A204.1 (cell line): ENCODE measurements around the gene C16orf54.
A peak's percentile ranks its signal among the peaks of the same experiment; 100 is the strongest.
"Not testable (repeated sequence)": the region's sequence is repeated elsewhere in the genome, so short reads cannot be mapped to it uniquely, and the experiment has no call there.

Experiments
- FAIRE-seq: peaks from 2 replicates; lab custom pipeline; 2012; peaks lifted over from hg19 to GRCh38; lab: Jason Lieb, UNC

The C16orf54 gene, protein sequence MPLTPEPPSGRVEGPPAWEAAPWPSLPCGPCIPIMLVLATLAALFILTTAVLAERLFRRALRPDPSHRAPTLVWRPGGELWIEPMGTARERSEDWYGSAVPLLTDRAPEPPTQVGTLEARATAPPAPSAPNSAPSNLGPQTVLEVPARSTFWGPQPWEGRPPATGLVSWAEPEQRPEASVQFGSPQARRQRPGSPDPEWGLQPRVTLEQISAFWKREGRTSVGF

DNA sequence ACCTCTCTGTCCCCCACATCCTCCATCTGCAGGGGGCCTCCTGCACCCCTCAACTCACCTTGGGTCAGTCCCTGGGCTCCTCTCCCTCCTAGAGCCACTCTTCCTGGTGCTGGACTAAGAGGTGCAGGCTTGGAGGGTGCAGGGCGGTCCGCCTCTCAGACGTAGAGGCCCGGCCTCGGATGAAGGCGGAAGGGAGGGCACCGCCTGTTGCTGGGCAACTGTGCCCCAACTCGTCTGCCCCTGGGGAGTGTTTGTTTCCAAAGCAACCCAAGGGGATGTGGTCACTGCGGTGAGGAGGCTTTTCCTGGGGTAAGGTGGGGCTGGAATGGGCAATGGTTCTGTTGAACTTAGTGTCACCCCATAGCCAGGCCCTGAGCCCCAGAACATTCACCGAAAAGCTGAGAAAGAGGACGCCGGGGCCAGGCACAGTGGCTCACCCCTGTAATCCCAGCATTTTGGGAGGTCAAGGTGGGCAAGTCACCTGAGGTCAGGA, at the start of gene C16orf54:
Gene C16orf54 (minus strand): TSS at position 138 of the 493 bp plus-strand sequence. CDS start 1,039 bp downstream, outside the sequence.
- FAIRE-seq: no peak

DNA sequence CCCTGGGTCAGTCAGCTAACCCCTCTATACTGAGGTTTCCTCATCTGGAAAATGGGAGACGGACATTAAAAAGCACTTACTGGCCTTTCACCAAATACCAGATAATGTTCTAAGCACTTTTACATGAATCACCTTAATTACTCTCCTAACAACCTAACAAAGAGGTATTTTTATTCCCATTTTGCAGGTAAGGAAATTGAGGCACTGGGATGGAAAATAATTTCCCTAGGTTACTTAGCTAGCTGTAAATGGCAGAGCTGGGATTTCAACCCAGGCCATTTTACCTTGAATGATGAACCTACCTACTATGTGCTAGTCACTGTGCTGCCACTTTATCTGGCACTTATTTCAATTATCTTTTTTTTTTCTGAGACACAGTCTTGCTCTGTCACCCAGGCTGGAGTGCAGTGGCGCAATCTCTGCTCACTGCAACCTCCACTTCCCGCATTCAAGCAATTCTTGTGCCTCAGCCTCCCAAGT, 48.5 kb upstream of the C16orf54 start:
- FAIRE-seq: no peak

DNA sequence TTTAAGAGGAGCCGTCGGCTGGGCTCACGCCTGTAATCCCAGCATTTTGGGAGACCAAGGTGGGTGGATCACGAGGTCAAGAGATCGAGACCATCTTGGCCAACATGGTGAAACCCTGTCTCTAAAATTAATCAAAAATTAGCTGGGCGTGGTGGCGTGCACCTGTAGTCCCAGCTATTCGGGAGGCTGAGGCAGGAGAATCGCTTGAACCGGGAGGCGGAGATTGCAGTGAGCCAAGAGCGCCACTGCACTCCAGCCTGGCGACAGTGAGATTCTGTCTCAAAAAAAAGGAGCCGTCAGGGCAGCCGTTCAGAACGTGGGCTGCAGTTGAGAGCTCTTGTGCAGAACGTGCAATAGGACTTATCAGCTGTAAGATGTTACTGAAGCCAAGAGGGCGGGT, 47.4 kb upstream of the C16orf54 start:
- not testable (repeated sequence) for FAIRE-seq

DNA sequence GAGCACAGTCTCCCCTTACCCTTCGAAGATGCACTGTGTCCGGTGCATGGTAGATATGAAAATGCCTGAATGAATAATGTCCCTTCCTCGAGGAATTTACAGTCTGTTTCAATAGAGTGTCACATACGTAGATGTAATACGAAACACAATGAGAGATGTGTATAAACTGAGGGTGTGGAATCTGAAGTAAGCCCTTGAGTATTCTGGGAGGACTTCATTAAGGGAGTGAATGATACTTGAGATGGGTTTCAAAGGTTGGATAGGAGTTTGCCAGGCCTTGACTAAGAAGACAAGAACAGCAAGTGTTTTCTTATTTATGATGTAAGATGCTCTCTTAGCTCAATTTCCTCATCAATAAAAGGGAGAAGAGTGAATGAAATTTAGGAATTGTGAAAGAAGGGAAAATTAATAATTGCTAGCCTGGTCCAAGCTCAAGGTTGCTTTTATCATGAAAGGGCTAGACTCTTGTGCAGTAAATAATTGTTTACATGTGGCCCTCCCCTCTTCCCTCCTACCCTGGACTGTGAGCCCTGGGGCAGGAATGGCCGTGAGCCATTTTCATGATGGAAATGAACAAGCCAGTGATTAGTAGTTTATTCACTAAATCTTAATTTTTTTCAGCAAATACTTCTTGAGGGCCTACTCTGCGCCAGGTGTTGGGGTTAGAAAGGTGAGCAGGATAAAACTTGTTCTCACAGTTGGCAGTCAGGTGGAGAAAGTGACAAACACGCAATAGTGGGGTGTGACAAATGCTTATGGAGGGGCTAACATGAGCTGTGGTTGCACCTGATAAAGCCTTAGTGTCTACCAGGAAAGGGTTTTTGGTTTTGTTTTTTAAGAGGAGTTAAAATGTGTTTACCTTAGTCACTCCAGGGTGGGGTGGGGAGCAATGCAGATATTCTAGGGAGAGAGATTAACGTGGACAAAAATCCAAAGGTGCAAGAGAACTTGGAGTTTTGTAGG, 46.3 kb upstream of the C16orf54 start:
- FAIRE-seq: no peak

DNA sequence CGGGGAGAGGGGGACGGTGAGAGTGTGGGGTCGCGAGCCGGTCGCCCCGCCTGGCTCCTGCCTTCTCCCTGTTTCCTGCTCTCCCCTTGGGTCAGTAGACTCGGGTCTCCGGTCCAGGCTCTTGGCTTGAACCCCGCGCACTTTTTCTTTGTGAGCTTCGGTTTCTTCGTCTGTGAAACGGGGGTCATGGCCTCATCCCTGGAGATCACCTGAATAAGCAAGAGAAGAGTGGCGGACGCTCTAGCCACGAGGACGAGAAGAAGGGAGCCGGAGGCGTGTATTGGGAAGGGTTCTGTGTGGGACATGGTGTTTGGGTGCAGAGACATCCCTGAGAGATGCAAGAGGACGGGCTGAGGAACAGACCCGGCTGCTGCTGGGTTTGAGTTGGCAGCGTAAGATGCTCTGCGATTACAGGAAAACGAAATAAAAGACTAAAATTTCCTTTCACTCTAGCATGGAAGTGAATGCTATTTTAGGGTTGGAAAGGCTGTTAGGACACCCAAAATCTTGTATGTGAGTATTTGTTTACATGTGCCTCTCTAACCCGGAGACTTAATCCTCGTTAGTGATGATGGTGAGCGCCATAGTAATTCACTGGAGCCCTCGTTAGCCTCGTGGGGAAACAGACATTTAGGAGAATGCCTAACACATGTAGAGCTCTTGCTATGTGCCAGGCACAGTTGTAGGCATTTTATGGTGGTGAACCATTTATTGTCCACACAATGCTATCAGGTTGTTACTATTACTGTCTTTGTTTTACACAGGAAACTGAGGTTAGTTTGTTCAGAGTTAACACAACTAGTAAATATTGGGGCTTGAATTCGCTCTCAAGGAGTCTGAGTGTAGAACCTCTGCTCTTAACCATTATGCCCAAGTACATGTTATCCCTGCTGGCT, 45.4 kb upstream of the C16orf54 start:
- no peak for FAIRE-seq

DNA sequence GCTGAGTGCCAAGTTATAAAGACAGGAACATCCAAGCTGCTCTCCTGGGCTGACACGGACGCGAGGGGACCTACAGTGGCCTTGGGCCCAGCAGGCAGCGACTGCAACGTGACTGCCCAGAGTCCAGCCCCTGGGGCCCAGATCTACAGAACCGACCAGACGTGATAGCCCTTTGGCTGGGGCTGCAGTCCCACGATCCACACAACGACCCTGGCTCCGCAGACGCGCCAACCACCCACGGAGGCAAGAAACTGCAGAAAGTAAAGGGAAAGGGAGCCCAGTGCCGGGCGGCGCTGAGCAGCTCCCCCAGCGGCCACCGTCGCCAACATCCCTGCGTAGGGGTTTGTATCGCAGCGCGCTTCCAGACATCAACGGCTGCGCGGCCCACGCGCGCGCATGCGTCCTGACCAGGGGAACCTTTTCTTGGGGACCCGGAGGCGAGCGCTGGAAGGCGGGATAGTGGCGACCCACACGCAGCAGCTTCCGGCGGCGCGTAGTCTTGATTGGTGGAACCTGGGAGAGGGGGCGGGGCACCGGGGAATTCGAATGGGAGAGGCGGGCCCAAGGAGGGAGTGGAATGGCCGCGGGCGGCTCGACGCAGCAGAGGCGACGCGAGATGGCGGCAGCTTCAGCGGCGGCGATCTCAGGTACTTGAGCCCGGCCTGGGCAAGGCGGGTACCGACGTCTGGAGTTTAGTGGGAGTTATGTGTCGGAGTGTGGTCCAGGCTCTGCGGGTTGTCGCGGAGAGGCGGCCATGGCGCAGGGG, 44.6 kb upstream of the C16orf54 start, which contains the start of gene KIF22:
Gene KIF22 (plus strand): TSS at position 569 of the 766 bp plus-strand sequence. CDS start 9 bp downstream, at position 578.
- FAIRE-seq: peak; percentile 79

DNA sequence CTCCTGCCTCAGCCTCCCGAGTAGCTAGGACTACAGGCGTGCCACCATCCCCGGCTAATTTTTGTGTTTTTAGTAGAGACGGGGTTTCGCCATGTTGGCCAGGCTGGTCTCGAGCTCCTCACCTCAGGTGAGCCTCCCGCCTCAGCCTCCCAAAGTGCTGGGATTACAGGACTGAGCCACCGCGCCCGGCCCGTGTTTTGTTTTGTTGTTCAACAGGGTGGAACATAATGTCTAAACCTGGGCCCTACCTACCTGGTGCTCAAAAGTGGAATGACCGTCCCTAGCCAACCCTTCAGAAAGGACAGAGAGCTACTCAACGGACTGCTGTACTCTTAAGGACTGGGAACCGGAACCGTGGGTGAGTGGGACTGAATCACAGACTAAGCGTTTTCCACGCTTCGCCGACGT, 44.0 kb upstream of the C16orf54 start:
- no peak for FAIRE-seq

DNA sequence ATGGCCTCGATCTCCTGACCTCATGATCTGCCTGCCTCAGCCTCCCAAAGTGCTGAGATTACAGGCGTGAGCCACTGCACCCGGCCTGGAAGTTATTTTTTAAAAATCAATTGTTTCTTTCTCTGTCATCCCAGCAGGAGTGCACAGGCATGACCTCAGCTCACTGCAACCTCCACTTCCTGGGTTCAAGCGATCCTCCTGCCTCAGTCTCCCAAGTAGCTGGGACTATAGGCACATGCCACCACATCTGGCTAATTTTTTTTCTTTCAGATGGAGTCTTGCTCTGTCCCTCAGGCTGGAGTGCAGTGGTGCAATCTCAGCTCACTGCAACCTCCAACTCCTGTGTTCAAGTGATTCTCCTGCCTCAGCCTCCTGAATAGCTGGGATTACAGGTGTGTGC, 41.4 kb upstream of the C16orf54 start:
- not testable (repeated sequence) for FAIRE-seq

DNA sequence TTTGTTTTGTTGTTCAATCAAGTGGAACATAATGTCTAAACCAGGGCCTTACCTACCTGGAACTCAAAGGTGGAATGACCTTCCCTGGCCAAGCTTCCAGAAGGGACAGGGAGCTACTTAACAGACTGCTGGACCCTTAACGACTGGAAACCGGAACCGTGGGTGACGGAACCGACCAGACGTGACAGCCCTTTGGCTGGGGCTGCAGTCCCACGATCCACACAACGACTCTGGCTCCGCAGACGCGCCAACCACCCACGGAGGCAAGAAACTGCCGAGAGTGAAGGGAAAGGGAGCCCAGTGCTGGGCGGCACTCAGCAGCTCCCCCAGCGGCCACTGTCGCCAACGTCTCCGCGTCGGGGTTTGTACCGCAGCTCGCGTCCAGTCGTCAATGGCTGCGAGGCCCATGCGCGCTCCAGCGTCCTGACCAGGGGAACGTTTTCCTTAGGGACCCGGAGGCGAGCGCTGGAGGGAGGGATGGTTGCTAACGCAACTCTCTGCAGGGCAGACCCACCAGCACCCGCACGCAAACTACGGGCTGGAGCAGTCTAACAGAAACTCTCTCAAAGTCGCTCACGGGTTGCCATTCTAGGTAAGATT, 39.2 kb upstream of the C16orf54 start:
- FAIRE-seq: no peak

DNA sequence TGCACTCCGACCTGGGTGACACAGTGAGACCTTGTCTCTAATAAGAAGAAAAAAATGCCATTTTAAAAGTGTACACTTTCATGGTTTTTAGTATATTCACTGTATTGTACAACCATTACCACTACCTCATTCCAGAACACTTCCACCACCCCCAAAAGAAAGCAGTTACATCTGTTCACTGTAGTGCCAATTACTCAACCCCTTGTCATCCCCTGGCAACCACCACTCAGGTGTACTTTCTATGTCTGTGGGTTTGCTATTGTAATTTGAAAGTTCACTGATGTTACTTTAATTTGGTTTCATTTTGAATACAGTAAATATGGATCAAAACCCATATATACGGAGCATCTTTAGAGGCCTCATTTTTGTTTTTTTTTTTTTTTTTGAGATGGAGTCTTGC, 38.4 kb upstream of the C16orf54 start:
- no peak for FAIRE-seq

DNA sequence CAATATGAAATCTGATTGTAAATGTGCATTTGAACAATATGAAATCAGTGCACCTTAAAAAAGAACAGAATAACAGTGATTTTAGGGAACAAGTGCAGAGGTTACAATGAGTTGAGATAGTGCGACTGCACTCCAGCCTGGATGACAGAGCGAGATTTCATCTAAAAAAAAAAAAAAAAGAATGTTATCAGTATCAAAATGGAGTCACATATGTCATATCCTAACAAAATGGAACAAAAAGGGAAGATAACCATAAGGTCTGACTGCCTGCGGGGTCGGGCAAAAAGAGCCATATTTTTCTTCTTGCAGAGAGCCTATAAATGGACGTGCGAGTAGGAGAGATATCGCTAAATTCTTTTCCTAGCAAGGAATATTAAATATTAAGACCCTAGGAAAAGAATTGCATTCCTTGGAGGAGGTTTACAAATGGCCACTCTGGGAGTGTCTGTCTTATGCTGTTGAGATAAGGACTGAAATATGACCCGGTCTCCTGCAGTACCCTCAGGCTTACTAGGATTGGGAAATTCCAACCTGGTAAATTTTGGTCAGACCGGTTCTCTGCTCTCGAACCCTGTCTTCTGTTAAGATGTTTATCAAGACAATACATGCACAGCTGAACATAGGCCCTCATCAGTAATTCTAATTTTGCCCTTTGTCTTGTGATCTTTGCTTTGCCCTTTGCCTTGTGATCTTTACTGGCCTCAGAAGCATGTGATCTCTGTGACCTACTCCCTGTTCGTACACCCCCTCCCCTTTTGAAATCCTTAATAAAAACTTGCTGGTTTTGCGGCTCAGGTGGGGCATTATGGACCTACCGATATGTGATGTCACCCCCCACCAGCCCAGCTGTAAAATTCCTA, 37.5 kb upstream of the C16orf54 start:
- FAIRE-seq: not testable (repeated sequence)

DNA sequence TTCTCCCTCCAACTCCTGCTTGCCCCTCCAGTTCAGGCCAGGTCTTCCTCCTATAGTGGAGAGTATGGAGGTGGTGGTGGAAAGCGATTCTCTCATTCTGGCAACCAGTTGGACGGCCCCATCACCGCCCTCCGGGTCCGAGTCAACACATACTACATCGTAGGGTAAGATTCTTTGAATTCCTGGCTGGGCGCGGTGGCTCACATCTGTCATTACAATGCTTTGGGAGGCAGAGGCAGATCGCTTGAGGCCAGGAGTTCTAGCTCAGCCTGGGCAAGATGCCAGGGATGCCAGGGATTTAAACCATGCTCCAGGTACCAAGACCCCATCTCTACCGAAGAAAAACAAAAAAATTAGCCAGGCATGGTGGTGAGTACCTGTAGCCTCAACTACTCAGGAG, 33.7 kb upstream of the C16orf54 start:
- FAIRE-seq: no peak

DNA sequence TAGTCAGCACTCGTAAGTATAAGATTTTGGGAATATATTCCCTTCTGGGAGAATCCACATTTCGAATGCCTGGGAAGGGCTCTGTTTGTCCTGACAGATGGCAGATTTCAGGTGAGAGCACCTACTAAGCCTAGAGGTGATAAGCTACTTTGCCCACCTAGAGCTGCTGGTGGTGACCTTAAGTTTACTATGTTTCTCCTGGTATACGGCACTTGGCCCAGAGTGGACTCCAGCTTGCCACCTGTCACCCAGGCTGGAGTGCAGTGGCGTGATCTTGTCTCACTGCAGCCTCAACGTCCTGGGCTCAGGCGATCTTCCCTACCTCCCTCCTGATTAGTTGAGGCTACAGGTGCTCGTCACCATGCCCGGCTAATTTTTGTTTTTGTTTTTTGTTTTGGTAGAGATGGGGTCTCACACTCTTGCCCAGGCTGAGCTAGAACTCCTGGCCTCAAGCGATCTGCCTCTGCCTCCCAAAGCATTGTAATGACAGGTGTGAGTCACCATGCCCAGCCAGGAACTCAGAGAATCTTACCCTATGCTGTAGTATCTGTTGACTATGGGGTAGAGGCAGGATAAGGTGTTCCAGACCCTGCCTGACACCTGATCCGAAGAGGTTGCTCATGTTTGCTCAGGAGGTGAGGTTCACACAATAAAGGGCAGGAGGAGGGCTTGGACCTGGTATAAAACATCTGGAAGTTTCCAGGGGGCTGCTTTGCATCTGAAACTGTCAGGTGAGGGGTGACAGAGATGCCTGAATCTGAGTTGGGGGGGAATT, 32.0 kb upstream of the C16orf54 start, which contains the start of gene ZG16:
Gene ZG16 (plus strand): TSS at position 681 of the 775 bp plus-strand sequence. CDS start 1,011 bp downstream, outside the sequence.
- no peak for FAIRE-seq

DNA sequence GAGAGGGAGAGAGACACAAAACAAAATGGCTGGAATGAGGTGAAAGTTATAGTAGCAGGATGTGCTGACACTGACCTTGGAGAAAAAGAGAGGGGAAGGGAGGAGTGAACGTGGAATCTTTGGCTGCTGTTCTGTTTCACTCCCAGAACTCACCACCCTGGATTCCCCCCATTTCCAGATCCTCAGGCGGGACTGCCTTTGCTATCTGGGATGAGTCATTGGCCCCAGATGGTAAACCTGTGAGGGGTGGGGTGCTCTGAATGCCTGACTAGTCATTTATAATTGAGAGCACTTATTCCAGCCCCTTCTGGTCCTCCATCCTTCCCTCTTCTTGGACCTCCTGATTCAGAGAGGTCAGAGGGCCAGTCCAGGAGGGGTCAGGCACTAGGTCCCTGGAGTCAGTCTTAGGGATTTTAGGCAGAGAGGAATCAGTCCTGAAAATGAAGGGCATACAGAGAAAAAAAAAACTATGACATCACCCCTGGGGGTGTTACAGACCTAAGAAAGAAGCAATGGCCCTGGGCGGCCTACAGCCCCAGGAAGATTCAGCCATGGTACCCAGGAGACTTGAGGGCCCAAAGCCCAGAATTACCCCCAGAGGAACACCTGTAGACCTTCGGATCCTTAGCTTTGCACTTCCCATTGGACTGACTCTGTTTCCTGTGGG, 30.1 kb upstream of the C16orf54 start:
- FAIRE-seq: no peak

DNA sequence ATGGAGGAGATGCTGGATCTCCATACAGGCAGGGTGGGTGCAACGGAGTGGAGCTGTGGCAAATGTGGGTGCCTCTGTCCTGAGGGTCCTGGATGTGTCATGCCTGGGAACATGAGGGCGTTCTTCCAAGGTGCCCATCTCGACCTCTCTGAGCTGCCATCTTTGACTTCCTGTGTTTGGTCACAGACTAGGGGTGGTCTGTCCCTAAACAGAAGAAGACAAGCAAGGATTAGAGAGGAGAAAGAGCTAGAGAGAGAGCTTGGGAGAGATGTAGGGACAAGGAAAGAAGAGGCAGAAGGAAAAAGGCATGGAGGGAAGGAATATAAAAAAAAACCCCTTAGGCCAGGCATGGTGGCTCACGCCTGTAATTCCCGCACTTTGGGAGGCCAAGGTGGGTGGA, 28.9 kb upstream of the C16orf54 start:
- FAIRE-seq: no peak

DNA sequence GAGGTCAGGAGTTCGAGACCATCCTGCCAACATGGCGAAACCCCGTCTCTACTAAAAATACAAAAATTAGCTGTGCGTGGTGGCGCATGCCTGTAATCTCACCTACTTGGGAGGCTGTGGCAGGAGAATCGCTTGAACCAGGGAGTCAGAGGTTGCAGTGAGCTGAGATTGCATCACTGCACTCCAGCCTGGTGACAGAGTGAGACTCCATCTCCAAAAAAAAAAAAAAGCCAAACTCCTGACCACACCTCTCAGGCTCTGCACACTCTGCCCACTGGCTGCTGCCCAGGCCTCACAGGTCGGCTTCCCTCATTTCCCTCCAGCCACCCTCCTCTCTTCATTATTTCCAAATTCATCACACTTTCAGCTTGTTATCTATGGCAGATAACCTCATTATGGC, 26.5 kb upstream of the C16orf54 start:
- FAIRE-seq: not testable (repeated sequence)

DNA sequence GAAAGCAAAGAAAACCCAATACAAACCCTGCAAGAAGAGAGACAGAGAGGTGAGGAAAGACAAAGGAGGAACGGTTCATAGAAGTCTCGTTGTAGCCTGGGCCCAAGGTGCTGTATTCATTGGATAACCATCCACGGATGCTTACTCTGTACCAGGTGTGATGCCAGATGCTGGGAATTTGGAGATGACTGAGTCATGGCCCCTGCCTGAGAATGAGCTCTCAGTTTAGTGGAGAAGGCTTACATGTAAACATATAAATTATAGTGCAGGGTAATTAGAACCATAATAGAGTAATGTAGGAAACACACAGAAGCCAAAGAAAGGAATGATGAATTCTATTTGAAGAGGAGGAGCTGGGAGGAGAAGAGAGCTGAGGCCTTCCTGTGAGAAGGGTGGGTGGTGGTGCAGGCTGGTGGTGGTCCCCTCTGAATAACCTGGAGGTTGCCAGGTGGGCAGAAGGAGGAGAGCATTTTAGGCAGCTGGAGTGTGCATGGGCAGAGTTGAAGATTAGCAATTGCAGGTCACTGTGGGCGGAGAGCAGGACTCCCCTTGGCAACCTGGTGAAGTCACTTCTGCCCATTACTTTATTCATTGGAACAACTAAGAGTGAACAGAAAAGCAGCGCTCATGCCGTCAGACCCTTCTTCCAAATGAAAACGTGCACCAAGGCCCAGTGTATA, 24.6 kb upstream of the C16orf54 start:
- FAIRE-seq: no peak

DNA sequence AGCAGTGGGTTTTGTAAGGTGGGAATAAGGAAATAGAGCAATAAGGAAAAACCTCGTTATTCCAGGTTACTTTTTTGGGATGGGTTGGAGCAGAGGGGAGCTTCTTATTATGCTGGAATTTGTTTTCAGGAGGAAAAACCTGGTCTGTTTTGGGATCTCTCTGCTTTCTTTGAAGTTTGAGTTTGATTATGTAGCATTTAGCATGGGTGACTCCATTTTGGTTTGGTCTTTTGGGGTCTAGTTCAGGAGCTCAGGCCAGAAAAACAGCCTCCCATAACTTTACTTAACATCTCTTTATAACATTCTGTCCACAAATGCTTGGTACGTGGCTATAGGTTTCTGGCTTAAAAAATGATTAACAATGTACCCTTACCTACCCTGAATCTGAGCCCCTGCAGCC, 23.7 kb upstream of the C16orf54 start:
- no peak for FAIRE-seq
